ENCODE measurements around the gene SNCA.

- TF ChIP-seq CTCF (IDR thresholded peaks at IDR 0.05) (no peak), POLR2AphosphoS5 (IDR thresholded peaks at IDR 0.05; ENCODE audit: low read depth, low read length) (no peak)
- TF ChIP-seq, protein P1, sequence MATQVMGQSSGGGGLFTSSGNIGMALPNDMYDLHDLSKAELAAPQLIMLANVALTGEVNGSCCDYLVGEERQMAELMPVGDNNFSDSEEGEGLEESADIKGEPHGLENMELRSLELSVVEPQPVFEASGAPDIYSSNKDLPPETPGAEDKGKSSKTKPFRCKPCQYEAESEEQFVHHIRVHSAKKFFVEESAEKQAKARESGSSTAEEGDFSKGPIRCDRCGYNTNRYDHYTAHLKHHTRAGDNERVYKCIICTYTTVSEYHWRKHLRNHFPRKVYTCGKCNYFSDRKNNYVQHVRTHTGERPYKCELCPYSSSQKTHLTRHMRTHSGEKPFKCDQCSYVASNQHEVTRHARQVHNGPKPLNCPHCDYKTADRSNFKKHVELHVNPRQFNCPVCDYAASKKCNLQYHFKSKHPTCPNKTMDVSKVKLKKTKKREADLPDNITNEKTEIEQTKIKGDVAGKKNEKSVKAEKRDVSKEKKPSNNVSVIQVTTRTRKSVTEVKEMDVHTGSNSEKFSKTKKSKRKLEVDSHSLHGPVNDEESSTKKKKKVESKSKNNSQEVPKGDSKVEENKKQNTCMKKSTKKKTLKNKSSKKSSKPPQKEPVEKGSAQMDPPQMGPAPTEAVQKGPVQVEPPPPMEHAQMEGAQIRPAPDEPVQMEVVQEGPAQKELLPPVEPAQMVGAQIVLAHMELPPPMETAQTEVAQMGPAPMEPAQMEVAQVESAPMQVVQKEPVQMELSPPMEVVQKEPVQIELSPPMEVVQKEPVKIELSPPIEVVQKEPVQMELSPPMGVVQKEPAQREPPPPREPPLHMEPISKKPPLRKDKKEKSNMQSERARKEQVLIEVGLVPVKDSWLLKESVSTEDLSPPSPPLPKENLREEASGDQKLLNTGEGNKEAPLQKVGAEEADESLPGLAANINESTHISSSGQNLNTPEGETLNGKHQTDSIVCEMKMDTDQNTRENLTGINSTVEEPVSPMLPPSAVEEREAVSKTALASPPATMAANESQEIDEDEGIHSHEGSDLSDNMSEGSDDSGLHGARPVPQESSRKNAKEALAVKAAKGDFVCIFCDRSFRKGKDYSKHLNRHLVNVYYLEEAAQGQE (IDR thresholded peaks at IDR 0.05; ENCODE audit: insufficient read depth in 1 of 2, low read depth in 2 of 2, low read length in 1 of 2), result no peak
These were observed 124.8 kb downstream of the SNCA start for GRCh38 chr4:89712141-89712540.

Measured in Panc1 (cell line).